Panc1 (cell line): ENCODE results near the gene IQSEC1.

Source experiments
- TF ChIP-seq, protein P1 (sequence below): fragments of 450-650 bp; IDR thresholded peaks from 2 replicates; pipeline ENCODE4 v1.5.1; 2017; ENCODE audit warnings: mild to moderate bottlenecking
- TF ChIP-seq, protein P2 (sequence below), 2 experiments: IDR thresholded peaks; 2 replicates each; pipeline ENCODE4 v1.6.1; 2011 to 2012; ENCODE audit warnings: low read depth in 2 of 2, control low read depth in 1 of 2, low read length in 1 of 2, mild to moderate bottlenecking in 1 of 2, moderate library complexity in 1 of 2; ENCODE audit not compliant: insufficient read depth in 1 of 2

DNA sequence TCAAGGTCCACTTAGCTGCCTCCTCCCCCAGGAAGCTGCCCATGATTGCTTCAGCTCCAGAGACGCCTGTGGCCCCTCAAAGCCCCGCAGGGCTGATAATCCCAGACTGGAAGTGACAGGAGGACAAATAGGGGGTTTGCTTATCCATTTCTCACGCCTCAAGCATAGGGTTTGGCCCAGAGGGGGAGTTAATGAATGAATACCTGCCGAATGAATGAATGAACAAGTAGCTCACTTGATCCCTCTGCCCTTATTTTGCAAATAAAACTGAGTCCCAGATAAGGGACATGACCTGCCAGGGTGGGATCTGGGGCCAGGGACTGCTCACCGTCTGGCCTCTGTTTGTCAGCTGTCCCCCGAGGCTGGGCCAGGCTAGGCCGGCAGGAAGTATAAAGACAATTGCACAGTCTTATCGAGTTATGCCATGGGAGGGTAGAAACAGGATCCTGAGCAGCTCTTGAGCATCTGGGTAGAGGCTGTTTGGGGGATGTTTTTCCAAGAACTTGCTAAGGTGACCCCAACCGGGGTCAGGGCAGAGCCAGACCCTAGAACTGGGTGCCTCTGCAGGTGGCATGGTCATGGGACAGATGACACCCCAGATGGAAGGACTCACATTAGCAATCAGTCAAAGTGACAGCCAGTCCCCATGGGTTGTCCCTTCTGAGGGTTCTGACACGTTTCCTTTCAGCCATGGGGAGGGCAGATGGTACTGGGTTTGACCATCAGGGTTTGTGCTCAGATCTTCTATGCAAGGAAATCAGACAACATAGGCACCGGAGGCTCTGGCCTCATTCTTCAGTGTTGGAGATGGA lies 45.0 kb downstream of the IQSEC1 start:
- TF ChIP-seq, protein P1, sequence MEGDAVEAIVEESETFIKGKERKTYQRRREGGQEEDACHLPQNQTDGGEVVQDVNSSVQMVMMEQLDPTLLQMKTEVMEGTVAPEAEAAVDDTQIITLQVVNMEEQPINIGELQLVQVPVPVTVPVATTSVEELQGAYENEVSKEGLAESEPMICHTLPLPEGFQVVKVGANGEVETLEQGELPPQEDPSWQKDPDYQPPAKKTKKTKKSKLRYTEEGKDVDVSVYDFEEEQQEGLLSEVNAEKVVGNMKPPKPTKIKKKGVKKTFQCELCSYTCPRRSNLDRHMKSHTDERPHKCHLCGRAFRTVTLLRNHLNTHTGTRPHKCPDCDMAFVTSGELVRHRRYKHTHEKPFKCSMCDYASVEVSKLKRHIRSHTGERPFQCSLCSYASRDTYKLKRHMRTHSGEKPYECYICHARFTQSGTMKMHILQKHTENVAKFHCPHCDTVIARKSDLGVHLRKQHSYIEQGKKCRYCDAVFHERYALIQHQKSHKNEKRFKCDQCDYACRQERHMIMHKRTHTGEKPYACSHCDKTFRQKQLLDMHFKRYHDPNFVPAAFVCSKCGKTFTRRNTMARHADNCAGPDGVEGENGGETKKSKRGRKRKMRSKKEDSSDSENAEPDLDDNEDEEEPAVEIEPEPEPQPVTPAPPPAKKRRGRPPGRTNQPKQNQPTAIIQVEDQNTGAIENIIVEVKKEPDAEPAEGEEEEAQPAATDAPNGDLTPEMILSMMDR: no peak
- TF ChIP-seq, protein P2, sequence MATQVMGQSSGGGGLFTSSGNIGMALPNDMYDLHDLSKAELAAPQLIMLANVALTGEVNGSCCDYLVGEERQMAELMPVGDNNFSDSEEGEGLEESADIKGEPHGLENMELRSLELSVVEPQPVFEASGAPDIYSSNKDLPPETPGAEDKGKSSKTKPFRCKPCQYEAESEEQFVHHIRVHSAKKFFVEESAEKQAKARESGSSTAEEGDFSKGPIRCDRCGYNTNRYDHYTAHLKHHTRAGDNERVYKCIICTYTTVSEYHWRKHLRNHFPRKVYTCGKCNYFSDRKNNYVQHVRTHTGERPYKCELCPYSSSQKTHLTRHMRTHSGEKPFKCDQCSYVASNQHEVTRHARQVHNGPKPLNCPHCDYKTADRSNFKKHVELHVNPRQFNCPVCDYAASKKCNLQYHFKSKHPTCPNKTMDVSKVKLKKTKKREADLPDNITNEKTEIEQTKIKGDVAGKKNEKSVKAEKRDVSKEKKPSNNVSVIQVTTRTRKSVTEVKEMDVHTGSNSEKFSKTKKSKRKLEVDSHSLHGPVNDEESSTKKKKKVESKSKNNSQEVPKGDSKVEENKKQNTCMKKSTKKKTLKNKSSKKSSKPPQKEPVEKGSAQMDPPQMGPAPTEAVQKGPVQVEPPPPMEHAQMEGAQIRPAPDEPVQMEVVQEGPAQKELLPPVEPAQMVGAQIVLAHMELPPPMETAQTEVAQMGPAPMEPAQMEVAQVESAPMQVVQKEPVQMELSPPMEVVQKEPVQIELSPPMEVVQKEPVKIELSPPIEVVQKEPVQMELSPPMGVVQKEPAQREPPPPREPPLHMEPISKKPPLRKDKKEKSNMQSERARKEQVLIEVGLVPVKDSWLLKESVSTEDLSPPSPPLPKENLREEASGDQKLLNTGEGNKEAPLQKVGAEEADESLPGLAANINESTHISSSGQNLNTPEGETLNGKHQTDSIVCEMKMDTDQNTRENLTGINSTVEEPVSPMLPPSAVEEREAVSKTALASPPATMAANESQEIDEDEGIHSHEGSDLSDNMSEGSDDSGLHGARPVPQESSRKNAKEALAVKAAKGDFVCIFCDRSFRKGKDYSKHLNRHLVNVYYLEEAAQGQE (IDR thresholded peaks at IDR 0.05; ENCODE audit: insufficient read depth in 1 of 2, low read depth in 2 of 2, low read length in 1 of 2): no peak
